Retina (tissue), 1 donor: Measurements from ENCODE around the gene APOBEC3F.
"Not testable (repeated sequence)": the region's sequence is repeated elsewhere in the genome, so short reads cannot be mapped to it uniquely, and the experiment has no call there.

Experiments used
- DNase-seq: peaks from one replicate; pipeline ENCODE4 v3.0.0-alpha.2; 2016

APOBEC3F gene

DNA sequence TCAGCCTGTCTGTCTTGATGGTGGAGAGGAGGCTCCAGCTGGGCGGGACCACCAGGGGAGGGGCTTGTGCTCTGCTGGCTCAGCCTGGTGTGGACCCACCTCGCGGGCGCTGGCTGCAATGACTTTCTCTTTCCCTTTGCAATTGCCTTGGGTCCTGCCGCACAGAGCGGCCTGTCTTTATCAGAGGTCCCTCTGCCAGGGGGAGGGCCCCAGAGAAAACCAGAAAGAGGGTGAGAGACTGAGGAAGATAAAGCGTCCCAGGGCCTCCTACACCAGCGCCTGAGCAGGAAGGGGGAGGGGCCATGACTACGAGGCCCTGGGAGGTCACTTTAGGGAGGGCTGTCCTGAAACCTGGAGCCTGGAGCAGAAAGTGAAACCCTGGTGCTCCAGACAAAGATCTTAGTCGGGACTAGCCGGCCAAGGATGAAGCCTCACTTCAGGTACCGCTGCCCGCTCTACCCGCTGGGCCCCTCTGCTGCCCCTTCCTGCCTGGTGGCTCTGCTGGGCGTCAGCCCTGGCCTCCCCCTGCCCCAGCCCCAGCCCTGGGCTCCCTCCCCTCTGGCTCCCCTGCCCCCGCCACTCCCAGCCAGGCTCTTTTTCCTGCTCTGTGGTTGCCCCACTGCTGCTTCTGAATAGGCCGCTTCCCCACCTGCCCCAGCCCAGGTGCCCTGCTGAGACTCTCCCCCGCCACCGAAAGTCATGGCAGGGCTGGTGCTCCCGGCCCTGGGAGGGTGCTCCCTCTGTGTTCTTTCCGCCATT, at the start of gene APOBEC3F:
APOBEC3F (plus strand) TSS at position 327 of the 759 bp plus-strand sequence; CDS start at position 424, 97 bp downstream.
- peak; percentile 44 for DNase-seq

DNA sequence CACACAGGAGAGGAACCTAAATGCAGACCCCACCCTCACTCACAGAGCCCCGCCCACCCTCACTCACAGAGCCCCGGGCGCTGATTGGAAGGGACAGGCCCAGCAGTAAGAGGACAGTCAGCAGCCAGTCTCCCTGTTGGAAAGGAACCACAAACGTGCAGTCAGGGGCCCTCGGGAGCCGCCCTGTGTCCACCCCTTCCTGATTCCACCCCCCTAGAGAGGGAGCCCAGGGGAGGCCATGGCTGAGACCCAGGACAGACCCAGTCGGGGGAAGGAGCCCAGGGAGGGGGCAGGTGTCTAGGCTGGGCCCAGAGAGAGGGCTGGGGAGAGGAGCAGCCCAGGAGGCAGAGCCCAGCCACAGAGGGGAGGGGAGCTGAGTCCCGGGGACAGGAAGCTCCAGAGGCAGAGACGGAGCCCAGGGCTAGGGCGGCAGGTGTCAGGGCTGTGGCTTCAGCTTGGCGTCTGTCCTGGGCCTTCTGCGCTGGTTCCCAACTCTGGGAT, 47.7 kb upstream of the APOBEC3F start:
- peak; percentile 58 for DNase-seq

DNA sequence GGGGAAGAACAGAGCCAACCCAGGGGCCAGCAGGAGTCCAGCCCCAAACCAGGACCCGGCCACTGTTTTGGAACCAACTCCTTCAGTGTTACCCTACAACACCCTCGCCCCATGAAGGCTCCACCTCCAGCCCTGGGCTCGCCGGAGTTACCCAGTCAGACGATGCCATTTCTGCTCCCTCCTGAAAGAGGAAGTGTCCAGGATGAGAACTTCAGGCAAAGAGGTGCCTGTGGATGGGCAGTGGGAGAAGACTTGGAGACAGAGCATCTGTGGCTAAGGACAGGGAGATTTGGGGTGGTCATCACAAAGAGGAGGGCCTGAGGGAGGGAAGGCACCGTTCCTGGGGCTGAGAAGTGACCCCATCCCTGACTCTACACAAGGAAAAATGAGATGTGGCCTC, 44.6 kb upstream of the APOBEC3F start:
- no peak for DNase-seq

DNA sequence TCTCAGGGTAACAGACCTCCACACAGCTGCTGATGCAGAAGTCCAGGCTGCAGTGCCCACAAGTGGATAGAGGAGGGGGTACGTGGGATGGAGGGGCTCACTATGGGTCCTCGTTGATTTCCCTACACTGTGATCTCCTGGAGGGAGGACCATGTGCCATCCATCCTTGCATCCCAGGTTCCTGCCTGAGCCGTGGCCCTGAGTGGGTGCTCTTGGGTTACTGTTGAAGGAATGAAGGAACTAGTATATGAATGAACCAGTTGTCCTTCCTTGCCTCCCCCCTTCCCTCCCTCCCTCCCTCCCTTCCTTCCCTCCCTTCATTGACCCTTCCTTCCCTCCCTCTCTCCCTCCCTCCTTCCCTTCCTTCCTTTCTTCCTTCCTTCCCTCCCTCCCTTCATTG, 43.1 kb upstream of the APOBEC3F start:
- DNase-seq: no peak

DNA sequence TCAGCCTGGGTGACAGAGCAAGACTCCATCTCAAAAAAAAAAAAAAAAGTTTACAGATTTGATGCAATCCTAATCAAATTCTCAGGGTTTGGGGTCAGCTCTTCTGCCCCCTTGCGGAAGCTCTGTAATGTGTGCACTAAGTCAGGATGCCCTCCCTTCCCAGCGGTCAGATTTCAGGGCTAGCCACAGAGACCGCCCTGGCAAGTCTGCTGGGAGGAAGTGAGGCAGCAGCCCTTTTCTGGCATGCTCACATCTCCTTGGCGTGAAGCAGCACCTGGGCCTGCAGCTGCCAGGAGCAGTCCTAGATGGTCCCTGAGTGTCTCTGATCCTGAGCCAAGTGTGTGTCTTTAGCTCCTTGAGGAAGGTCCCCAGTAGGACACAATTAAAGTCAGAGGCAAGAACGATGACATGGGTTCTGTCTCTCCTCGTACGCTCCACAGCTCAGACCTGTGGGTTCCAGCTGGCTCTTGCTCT, 37.5 kb upstream of the APOBEC3F start:
- peak; percentile 78 for DNase-seq

DNA sequence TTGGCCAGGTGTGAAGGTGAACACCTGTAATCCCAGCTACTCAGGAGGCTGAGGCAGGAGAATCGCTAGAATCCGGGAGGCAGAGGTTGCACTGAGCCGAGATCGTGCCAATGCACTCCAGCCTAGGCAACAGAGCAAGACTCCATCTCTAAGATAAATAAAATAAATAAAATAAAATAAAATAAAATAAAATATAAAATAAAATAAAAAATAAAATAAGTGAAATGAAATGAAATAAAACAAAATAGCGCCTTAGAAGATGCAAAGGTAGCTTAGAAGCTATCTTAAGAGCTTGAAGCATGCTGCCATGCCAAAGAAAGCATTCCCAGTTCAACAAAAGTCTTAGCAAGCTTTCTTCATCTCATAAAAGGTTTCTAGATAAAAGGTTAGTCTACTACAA, 33.5 kb upstream of the APOBEC3F start:
- no peak for DNase-seq

DNA sequence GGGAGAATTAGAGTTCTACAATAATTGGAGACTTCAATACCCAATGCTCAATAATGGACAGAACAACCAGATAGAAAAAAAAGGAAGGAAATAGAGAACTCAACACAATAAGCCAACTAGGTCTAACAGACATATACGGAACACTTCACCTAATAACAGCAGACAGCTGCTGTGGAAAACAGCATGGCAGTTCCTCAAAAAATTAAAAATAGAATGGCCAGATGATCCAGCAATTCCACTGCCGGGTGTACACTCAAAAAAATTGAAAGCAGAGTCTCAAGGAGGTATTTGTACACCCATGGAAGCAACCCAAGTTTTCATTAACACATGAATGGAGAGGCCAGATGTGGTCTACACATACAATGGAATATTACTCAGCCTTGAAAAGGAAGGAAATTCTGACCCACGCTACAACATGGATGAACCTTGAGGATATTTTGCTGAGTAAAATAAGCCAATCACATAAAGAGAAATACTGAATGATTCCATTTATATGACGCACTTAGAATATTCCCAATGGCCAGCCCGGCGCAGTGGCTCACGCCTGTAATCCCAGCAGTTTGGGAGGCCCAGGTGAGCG, 32.3 kb upstream of the APOBEC3F start:
- not testable (repeated sequence) for DNase-seq

DNA sequence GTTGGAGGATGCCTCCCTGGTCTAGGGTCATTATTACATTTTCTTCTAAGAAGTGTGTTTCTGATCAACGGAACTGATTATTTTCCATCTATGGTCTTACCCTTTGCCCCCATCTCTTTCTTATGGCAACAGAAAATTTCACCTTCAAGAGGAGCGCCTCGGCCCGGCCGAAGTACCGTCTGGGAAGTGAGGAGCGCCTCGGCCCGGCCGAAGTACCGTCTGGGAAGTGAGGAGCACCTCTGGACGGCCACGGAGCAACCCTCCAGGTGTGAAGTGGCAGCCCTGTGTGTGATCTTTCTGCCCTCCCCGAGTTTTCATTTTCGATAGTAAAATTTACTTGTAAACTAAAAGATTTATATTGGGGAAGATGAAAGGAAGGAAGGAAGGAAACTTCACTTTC, 29.7 kb upstream of the APOBEC3F start:
- no peak for DNase-seq

DNA sequence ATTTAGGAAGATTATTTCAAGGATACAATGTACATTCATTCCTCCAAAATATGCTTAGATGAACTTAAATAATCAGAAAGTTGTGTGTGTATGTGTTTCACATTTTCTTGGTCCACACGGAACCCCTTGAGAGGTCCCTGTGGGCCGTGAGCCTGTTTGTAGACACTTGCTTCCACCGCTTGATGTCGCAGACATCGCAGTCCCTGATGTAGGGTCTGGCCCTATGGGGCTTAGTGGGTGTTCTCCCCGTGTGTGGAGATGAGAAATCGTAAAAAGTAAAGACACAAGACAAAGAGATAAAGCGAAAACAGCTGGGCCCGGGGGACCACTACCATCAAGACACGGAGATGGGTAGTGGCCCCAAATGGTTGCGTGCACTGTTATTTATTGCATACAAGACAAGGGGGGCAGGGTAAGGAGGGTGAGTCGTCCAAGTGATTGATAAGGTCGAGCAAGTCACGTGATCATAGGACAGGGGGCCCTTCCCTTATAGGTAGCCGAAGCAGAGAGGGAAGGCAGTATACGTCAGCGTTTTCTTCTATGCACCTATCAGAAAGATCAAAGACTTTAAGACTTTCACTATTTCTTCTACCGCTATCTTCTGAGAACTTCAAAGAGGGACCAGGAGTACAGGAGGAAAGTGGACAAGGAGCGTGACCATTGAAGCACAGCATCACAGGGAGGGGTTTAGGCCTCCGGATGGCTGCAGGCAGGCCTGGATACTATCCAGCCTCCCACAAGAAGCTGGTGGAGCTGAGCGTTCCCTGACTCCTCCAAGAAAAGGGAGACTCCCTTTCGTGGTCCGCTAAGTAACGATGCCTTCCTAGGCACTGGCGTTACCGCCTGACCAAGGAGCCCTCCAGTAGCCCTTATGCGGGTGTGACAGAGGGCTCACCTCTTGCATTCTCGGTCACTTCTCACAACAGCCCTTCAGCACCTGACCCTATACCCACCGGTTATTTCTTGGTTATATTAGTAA, 27.8 kb upstream of the APOBEC3F start:
- peak; percentile 9 for DNase-seq

DNA sequence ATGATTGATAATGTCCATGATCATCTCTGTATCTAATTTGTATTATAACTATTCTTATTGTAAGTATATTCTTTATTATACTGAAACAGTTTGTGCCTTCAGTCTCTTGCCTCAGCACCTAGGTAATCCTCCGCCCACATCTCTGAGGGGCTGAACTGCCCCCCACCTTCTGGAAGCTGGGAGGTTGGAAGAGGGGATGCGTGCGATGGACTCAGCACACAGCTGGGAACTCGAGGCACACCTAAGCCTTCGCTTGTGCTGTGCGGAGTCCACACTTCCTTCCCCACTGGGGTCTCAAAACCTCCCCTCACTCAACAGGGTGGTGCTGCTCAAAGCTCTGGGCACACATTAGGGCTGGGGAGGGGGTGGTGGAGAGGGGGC, 27.1 kb upstream of the APOBEC3F start:
- peak; percentile 25 for DNase-seq

DNA sequence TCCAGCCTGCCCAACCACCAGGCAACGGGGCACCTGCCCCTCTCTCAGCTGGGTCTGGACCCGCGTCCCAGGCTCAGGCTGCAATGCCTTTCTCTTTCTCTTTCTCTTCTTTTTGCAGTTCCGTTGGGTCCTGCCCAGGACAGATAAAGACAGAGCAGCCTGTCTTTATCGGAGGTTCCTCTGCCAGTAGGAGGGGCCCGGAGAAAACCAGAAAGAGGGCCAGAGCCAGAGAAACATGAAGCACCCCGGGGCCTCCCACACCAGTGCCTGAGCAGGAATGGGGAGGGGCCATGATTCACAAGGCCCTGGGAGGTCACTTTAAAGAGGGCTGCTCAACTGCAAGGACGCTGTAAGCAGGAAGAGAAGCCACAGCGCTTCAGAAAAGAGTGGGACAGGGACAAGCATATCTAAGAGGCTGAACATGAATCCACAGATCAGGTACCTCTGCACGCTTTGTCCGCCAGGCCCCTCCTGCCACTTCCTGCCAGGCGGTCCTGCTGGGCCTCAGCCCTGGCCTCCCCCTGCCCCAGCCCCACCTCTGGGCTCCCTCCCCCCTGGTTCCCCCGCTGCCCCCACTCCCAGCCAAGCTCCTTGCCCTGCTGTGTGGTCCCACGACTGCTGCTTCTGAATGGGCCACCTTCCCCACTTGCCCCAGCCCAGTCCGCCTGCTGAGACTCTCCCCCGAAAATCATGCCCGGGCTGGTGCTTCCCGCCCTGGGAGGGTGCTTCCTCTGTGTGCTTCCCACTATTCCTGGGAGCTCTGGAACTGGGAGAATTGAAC, 26.5 kb upstream of the APOBEC3F start, which contains the start of gene APOBEC3C:
APOBEC3C (plus strand) TSS at position 316 of the 781 bp plus-strand sequence; CDS start at position 422, 106 bp downstream.
- DNase-seq: peak; percentile 72

DNA sequence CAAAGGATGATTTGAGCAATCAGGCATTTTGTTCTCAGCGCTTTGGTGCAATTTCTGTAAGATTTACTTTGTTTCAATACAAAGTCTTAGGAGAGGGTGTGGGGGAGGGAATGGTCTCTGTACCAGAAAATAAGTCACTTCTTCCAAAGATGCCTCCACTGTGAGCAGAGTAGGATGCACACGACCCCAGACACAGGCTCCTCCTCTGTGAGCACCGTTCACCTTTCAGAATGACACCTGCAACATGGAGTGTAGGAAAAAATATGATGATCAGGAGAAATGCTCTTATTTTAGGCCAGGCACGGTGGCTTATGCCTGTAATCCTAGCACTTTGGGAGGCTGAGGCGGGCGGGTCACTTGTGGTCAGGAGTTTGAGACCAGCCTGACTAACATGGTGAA, 25.9 kb upstream of the APOBEC3F start:
- not testable (repeated sequence) for DNase-seq

DNA sequence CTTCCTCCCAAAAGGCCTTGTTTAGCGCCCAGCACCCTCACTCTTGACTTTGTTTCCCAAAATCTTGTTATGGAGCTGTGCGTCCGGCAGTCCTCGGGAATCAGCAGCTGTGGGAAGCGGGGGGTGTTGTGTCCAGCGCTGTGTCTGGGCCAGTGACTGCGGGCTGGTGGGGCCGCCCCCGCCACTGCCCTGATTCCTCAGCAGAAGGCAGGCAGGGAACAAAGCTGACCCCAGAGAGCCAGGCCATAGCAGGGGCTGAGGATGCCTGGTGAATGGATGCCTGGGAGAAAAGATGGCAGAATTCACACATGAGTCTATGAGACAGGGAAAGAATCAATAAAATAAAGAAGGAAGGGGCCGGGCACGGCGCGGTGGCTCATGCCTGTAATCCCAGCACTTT, 24.1 kb upstream of the APOBEC3F start:
- no peak for DNase-seq

DNA sequence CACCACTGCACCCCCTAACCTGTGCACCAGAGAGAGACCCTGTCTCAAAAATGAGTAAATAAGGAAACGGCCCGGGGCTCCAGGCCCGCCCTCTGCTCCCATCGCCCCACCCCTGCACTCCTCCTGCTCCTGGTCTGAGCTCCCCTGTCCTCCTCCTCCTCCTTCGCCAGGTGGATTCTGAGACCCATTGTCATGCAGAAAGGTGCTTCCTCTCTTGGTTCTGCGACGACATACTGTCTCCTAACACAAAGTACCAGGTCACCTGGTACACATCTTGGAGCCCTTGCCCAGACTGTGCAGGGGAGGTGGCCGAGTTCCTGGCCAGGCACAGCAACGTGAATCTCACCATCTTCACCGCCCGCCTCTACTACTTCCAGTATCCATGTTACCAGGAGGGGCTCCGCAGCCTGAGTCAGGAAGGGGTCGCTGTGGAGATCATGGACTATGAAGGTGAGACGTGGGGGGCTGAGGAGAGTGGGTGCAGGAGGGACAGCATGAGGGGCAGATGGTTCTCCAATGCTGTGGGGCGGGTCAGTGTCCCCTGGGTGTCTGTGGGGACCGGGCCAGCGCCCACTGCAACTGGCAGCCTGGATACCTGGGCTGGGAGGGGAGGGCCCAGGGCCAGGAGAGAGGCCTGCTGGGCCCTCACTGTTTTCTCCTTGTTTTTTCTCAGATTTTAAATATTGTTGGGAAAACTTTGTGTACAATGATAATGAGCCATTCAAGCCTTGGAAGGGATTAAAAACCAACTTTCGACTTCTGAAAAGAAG, 22.9 kb upstream of the APOBEC3F start:
- no peak for DNase-seq

DNA sequence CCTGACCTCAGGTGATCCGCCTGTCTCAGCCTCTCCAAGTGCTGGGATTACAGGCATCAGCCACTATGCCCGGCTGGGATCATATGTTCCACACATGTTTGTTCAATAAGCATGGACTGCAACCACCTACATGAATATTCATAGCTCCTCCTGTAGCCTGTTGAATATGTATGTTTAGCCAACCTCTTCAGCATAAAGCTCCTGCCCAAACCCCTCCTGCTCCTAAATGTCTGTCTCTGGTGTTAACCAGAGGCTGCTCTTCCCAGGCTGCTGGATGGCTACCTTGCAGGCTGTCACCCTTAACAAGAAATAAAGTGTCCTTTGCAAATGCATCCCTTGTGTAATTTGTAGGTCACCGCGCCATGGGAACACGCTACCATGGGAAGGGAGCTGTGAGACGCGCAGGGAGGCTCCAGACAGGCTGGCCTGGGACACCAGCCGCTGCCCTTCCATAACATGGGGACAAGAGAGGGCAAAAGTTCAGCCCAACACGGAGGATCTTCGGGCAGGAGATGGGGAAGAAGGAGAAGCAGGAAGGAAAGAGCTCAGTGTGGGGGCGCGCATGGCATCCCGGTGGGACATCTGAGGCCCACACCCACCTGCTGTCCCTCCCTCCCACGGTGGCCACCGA, 20.5 kb upstream of the APOBEC3F start:
- peak; percentile 35 for DNase-seq

DNA sequence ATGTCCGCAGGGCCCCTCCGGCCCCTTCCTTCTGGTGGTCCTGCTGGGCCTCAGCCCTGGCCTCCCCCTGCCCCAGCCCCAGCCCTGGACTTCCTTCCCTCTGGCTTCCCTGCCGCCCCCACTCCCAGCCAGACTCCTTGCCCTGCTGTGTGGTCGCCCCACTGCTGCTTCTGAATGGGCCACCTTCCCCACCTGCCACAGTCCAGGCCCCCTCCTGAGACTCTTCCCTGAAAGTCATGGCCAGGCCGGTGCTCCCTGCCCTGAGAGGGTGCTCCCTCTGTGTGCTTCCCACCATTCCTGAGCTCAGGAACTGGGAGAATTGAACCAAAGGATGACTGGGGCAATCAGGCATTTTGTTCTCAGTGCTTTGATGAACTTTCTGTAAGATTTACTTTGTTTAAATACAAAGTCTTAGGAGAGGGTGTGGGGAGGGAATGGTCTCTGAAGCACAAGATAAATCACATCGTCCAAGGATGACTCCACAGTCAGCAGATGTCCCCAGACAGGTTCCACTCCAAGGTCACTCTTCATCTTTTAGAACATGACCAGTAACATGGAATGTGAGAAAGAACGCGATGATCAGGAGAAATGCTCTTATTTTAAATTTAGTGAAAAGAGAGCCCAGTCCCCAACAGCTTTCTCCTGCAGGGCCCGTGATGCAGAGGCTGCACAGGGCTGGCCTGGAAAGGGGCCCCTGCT, 19.0 kb upstream of the APOBEC3F start:
- DNase-seq: no peak

DNA sequence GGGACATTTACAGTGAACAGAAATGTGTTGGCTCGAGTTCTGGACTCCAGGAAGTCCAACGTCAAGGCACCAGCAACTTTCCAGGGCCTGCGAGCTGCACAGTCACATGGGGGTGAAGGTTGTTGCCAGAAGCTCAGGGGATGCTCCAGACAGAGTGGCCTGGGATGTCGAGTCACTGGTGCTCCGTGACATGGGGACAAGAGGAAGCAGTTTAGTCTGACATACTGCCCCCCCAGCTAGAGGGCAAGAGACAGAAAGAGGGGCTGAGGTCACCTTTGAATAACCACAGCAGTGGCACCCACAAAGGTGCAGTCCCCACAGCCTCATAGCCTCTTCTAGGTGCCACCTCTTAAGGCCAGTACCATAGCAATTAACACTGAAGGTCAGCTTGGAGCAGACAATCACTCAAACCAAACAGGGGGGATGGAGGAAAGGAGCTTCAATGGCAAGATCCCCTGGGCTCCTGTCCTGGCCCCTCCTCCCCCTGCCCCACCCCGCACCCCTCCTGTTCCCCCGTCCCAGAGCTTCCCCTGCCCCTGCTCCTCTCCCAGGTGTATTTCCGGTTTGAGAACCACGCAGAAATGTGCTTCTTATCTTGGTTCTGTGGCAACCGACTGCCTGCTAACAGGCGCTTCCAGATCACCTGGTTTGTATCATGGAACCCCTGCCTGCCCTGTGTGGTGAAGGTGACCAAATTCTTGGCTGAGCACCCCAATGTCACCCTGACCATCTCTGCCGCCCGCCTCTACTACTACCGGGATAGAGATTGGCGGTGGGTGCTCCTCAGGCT, 15.9 kb upstream of the APOBEC3F start:
- DNase-seq: no peak

DNA sequence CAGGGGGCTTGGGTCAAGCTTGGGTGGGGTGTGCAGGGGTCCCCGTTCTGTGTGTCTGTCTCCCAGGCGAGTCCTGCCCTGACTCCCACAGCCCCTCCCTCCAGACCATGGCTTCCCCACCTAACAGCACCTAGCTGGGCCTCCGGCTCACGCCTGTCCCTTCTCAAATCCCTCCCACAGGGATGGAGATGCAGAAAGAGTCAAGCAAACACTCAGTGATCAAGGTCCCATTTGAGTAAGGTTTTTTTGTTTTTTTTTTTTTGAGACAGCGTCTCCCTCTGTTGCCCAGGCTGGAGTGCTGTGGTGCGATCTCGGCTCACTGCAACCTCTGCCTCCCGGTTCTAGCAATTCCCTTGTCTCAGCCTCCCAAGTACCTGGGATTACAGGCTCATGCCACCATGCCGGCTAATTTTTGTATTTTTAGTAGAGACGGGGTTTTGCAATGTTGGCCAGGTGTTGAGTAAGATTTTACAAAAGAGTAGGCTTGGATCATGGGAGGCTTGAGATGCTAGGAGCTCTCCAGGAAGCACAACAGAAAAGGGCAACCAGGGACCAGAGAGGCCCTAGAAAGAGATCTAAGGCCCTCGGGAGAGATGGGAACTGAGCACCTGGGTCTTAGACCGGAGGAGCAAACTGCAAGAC, 14.0 kb upstream of the APOBEC3F start:
- DNase-seq: no peak

DNA sequence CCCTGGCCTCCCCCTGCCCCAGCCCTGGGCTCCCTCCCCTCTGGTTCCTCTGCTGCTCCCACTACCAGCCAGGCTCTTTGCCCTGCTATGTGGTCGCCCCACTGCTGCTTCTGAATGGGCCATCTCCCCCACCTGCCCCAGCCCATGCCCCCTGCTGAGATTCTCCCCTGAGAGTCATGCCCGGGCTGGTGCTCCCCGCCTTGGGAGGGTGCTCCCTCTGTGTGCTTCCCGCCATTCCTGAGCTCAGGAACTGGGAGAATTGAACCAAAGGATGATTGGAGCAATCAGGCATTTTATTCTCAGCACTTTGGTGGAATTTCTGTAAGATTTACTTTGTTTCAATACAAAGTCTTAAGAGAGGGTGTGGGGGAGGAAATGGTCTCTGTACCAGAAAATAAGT, 12.9 kb upstream of the APOBEC3F start:
- DNase-seq: no peak
